Fibroblast of the aortic adventitia (primary cell): ENCODE results near the gene CD44. TPM values are rescaled to one million over a fixed set of nuclear protein-coding genes. Genes with fewer than 3 reads are reported as not detected.
A peak's percentile ranks its signal among the peaks of the same experiment; 100 is the strongest.

ENCODE experiments used
- DNase-seq: peaks from one replicate; pipeline ENCODE4 v3.0.0-alpha.2; 2010; ENCODE audit warnings: low read depth
- H3K4me3 ChIP-seq: 2 replicates; pipeline ENCODE4 v1.5.1; 2011; ENCODE audit warnings: low read depth, mild to moderate bottlenecking, control low read depth, low read length, moderate library complexity
- CTCF ChIP-seq: IDR thresholded peaks from 2 replicates; pipeline ENCODE4 v1.5.1; 2011; ENCODE audit warnings: mild to moderate bottlenecking, low read length, control low read depth, inconsistent platforms; ENCODE audit not compliant: insufficient read depth
- total RNA-seq: library from RNA; depleted of rRNA; stranded (reverse); fragments of >200 nt; gene quantifications from 2 replicates; pipeline ENCODE4 v1.2.3, GENCODE V29; 2012; ENCODE audit warnings: low replicate concordance

Gene CD44
- total RNA-seq, 1 donor = 458 TPM

- peak; percentile 89 for DNase-seq
- no peak overlapping the region for H3K4me3 ChIP-seq
- TF ChIP-seq CTCF = no peak
Measured at GRCh38 chr11:35099278-35100012, 39.5 kb upstream of the CD44 start.

- peak; percentile 93 for DNase-seq
- H3K4me3 ChIP-seq = no peak overlapping the region
- no peak for TF ChIP-seq CTCF
Measured at GRCh38 chr11:35100013-35100383, 39.0 kb upstream of the CD44 start.

- no peak for TF ChIP-seq CTCF
- peak; percentile 12 for DNase-seq
- H3K4me3 ChIP-seq = no peak overlapping the region
Measured at GRCh38 chr11:35101223-35101622, 37.7 kb upstream of the CD44 start.

GRCh38 chr11:35102267-35102666 lies 36.7 kb upstream of the CD44 start:
- H3K4me3 ChIP-seq = no peak overlapping the region
- DNase-seq = peak; percentile 60
- TF ChIP-seq CTCF = no peak

- no peak for TF ChIP-seq CTCF
- H3K4me3 ChIP-seq = no peak overlapping the region
- no peak for DNase-seq
Measured at GRCh38 chr11:35103366-35104208, 35.4 kb upstream of the CD44 start.

GRCh38 chr11:35104655-35105054 lies 34.3 kb upstream of the CD44 start:
- TF ChIP-seq CTCF = no peak
- no peak for DNase-seq

More at GRCh38 chr11:35104655-35105054, 34.3 kb upstream of the CD44 start:
- no peak overlapping the region for H3K4me3 ChIP-seq
